Measurements from ENCODE around the gene NMD3.

Gene NMD3

GRCh38 chr3:161230621-161231171 is 9.6 kb downstream of the NMD3 start:
- no peak overlapping the region for H3K4me3 ChIP-seq (ENCODE audit: low read length)
- WGBS (ENCODE audit: insufficient coverage, insufficient read length) = no CpG with 5 or more reads among the region's 2 CpGs
- no peak overlapping the region for H3K27ac ChIP-seq (ENCODE audit: low read length)
- no peak for DNase-seq (ENCODE audit: low read depth, low spot score)
- peaks cover 3% of the 10 kb centered on the region; the same call in 1 of the 2 replicates for H3K36me3 ChIP-seq (ENCODE audit: control insufficient read depth, insufficient read depth, low read length)
- no peaks in the 10 kb centered on the region for H3K27me3 ChIP-seq (ENCODE audit: control insufficient read depth, insufficient read depth, low read length)
- no peaks in the 10 kb centered on the region for H3K4me1 ChIP-seq (ENCODE audit: control insufficient read depth, insufficient read depth, low read length)
- no peaks in the 10 kb centered on the region for H3K9me3 ChIP-seq (ENCODE audit: control insufficient read depth, insufficient read depth, low read length)

GRCh38 chr3:161231861-161232260 is 10.8 kb downstream of the NMD3 start:
- Histone ChIP-seq H3K27me3 (ENCODE audit: control insufficient read depth, insufficient read depth, low read length) (no peaks in the 10 kb centered on the region), H3K36me3 (ENCODE audit: control insufficient read depth, insufficient read depth, low read length) (peaks cover 3% of the 10 kb centered on the region; the same call in 1 of the 2 replicates), H3K4me1 (ENCODE audit: control insufficient read depth, insufficient read depth, low read length) (no peaks in the 10 kb centered on the region), H3K27ac (ENCODE audit: low read length) (no peak overlapping the region), H3K4me3 (ENCODE audit: low read length) (no peak overlapping the region), H3K9me3 (ENCODE audit: control insufficient read depth, insufficient read depth, low read length) (no peaks in the 10 kb centered on the region)
- no peak for DNase-seq (ENCODE audit: low read depth, low spot score)
- WGBS (ENCODE audit: insufficient coverage, insufficient read length) = 100% methylated on average over 1 of the region's 2 CpGs

GRCh38 chr3:161233557-161233956 is 12.4 kb downstream of the NMD3 start:
- WGBS (ENCODE audit: insufficient coverage, insufficient read length) = no CpG with 5 or more reads among the region's 1 CpG
- peaks cover 7% of the 10 kb centered on the region; the same call in 1 of the 2 replicates for H3K36me3 ChIP-seq (ENCODE audit: control insufficient read depth, insufficient read depth, low read length)
- no peaks in the 10 kb centered on the region for H3K27me3 ChIP-seq (ENCODE audit: control insufficient read depth, insufficient read depth, low read length)
- H3K4me3 ChIP-seq (ENCODE audit: low read length) = no peak overlapping the region
- H3K9me3 ChIP-seq (ENCODE audit: control insufficient read depth, insufficient read depth, low read length) = no peaks in the 10 kb centered on the region
- no peak for DNase-seq (ENCODE audit: low read depth, low spot score)
- H3K4me1 ChIP-seq (ENCODE audit: control insufficient read depth, insufficient read depth, low read length) = no peaks in the 10 kb centered on the region
- no peak overlapping the region for H3K27ac ChIP-seq (ENCODE audit: low read length)

- WGBS (ENCODE audit: insufficient coverage, insufficient read length) = no CpG with 5 or more reads among the region's 2 CpGs
- H3K27me3 ChIP-seq (ENCODE audit: control insufficient read depth, insufficient read depth, low read length) = no peaks in the 10 kb centered on the region
- DNase-seq (ENCODE audit: low read depth, low spot score) = no peak
- no peak overlapping the region for H3K27ac ChIP-seq (ENCODE audit: low read length)
- H3K4me1 ChIP-seq (ENCODE audit: control insufficient read depth, insufficient read depth, low read length) = no peaks in the 10 kb centered on the region
- no peaks in the 10 kb centered on the region for H3K9me3 ChIP-seq (ENCODE audit: control insufficient read depth, insufficient read depth, low read length)
- no peak overlapping the region for H3K4me3 ChIP-seq (ENCODE audit: low read length)
- peaks cover 7% of the 10 kb centered on the region; the same call in 1 of the 2 replicates for H3K36me3 ChIP-seq (ENCODE audit: control insufficient read depth, insufficient read depth, low read length)
Measured at GRCh38 chr3:161236240-161236639, 15.1 kb downstream of the NMD3 start.

GRCh38 chr3:161239700-161240099 is 18.6 kb downstream of the NMD3 start:
- DNase-seq (ENCODE audit: low read depth, low spot score) = no peak
- H3K36me3 ChIP-seq (ENCODE audit: control insufficient read depth, insufficient read depth, low read length) = peaks cover 4% of the 10 kb centered on the region; the same call in 1 of the 2 replicates

GRCh38 chr3:161244538-161244937 is 23.4 kb downstream of the NMD3 start:
- no peaks in the 10 kb centered on the region for H3K27me3 ChIP-seq (ENCODE audit: control insufficient read depth, insufficient read depth, low read length)
- no peaks in the 10 kb centered on the region for H3K4me1 ChIP-seq (ENCODE audit: control insufficient read depth, insufficient read depth, low read length)
- no peaks in the 10 kb centered on the region for H3K9me3 ChIP-seq (ENCODE audit: control insufficient read depth, insufficient read depth, low read length)
- H3K4me3 ChIP-seq (ENCODE audit: low read length) = no peak overlapping the region
- no CpG with 5 or more reads among the region's 2 CpGs for WGBS (ENCODE audit: insufficient coverage, insufficient read length)
- no peak overlapping the region for H3K27ac ChIP-seq (ENCODE audit: low read length)
- H3K36me3 ChIP-seq (ENCODE audit: control insufficient read depth, insufficient read depth, low read length) = no peaks in the 10 kb centered on the region; the same call in 1 of the 2 replicates
- no peak for DNase-seq (ENCODE audit: low read depth, low spot score)

More at GRCh38 chr3:161239700-161240099, 18.6 kb downstream of the NMD3 start:
- no peaks in the 10 kb centered on the region for H3K27me3 ChIP-seq (ENCODE audit: control insufficient read depth, insufficient read depth, low read length)
- no peak overlapping the region for H3K4me3 ChIP-seq (ENCODE audit: low read length)
- no peaks in the 10 kb centered on the region for H3K4me1 ChIP-seq (ENCODE audit: control insufficient read depth, insufficient read depth, low read length)
- no peaks in the 10 kb centered on the region for H3K9me3 ChIP-seq (ENCODE audit: control insufficient read depth, insufficient read depth, low read length)
- WGBS (ENCODE audit: insufficient coverage, insufficient read length) = no CpG with 5 or more reads among the region's 2 CpGs
- H3K27ac ChIP-seq (ENCODE audit: low read length) = no peak overlapping the region

- H3K4me1 ChIP-seq (ENCODE audit: control insufficient read depth, insufficient read depth, low read length) = no peaks in the 10 kb centered on the region
- peaks cover 2% of the 10 kb centered on the region; the same call in 1 of the 2 replicates for H3K36me3 ChIP-seq (ENCODE audit: control insufficient read depth, insufficient read depth, low read length)
- H3K9me3 ChIP-seq (ENCODE audit: control insufficient read depth, insufficient read depth, low read length) = no peaks in the 10 kb centered on the region
- no peak overlapping the region for H3K4me3 ChIP-seq (ENCODE audit: low read length)
- no peak for DNase-seq (ENCODE audit: low read depth, low spot score)
- H3K27me3 ChIP-seq (ENCODE audit: control insufficient read depth, insufficient read depth, low read length) = no peaks in the 10 kb centered on the region
- no peak overlapping the region for H3K27ac ChIP-seq (ENCODE audit: low read length)
Measured at GRCh38 chr3:161247049-161247448, 25.9 kb downstream of the NMD3 start.

- H3K27me3 ChIP-seq (ENCODE audit: control insufficient read depth, insufficient read depth, low read length) = no peaks in the 10 kb centered on the region
- no CpG with 5 or more reads among the region's 1 CpG for WGBS (ENCODE audit: insufficient coverage, insufficient read length)
- no peak overlapping the region for H3K4me3 ChIP-seq (ENCODE audit: low read length)
- DNase-seq (ENCODE audit: low read depth, low spot score) = no peak
- H3K27ac ChIP-seq (ENCODE audit: low read length) = no peak overlapping the region
- peaks cover 2% of the 10 kb centered on the region; the same call in 1 of the 2 replicates for H3K36me3 ChIP-seq (ENCODE audit: control insufficient read depth, insufficient read depth, low read length)
- H3K9me3 ChIP-seq (ENCODE audit: control insufficient read depth, insufficient read depth, low read length) = no peaks in the 10 kb centered on the region
- no peaks in the 10 kb centered on the region for H3K4me1 ChIP-seq (ENCODE audit: control insufficient read depth, insufficient read depth, low read length)
Measured at GRCh38 chr3:161250116-161250515, 29.0 kb downstream of the NMD3 start.

GRCh38 chr3:161251716-161252115 is 30.6 kb downstream of the NMD3 start:
- DNase-seq (ENCODE audit: low read depth, low spot score) = no peak
- Histone ChIP-seq H3K27ac (ENCODE audit: low read length) (no peak overlapping the region), H3K4me3 (ENCODE audit: low read length) (no peak overlapping the region), H3K36me3 (ENCODE audit: control insufficient read depth, insufficient read depth, low read length) (peaks cover 2% of the 10 kb centered on the region; the same call in 1 of the 2 replicates), H3K4me1 (ENCODE audit: control insufficient read depth, insufficient read depth, low read length) (no peaks in the 10 kb centered on the region), H3K27me3 (ENCODE audit: control insufficient read depth, insufficient read depth, low read length) (no peaks in the 10 kb centered on the region), H3K9me3 (ENCODE audit: control insufficient read depth, insufficient read depth, low read length) (no peaks in the 10 kb centered on the region)
- WGBS (ENCODE audit: insufficient coverage, insufficient read length) = no CpG with 5 or more reads among the region's 2 CpGs

- Histone ChIP-seq H3K4me3 (ENCODE audit: low read length) (no peak overlapping the region), H3K36me3 (ENCODE audit: control insufficient read depth, insufficient read depth, low read length) (peaks cover 2% of the 10 kb centered on the region; the same call in 1 of the 2 replicates), H3K27me3 (ENCODE audit: control insufficient read depth, insufficient read depth, low read length) (no peaks in the 10 kb centered on the region), H3K4me1 (ENCODE audit: control insufficient read depth, insufficient read depth, low read length) (no peaks in the 10 kb centered on the region), H3K27ac (ENCODE audit: low read length) (no peak overlapping the region), H3K9me3 (ENCODE audit: control insufficient read depth, insufficient read depth, low read length) (no peaks in the 10 kb centered on the region)
- WGBS (ENCODE audit: insufficient coverage, insufficient read length) = no CpG with 5 or more reads among the region's 5 CpGs
- no peak for DNase-seq (ENCODE audit: low read depth, low spot score)
Measured at GRCh38 chr3:161252143-161252542, 31.0 kb downstream of the NMD3 start.

GRCh38 chr3:161253711-161254110 is 32.6 kb downstream of the NMD3 start:
- no CpG with 5 or more reads among the region's 1 CpG for WGBS (ENCODE audit: insufficient coverage, insufficient read length)
- Histone ChIP-seq H3K27ac (ENCODE audit: low read length) (no peak overlapping the region), H3K4me3 (ENCODE audit: low read length) (no peak overlapping the region), H3K4me1 (ENCODE audit: control insufficient read depth, insufficient read depth, low read length) (no peaks in the 10 kb centered on the region), H3K36me3 (ENCODE audit: control insufficient read depth, insufficient read depth, low read length) (peaks cover 2% of the 10 kb centered on the region; the same call in 1 of the 2 replicates), H3K27me3 (ENCODE audit: control insufficient read depth, insufficient read depth, low read length) (no peaks in the 10 kb centered on the region), H3K9me3 (ENCODE audit: control insufficient read depth, insufficient read depth, low read length) (no peaks in the 10 kb centered on the region)
- no peak for DNase-seq (ENCODE audit: low read depth, low spot score)
